IPS DF 4.7 (cell line): ENCODE data around the gene STIL.
"Not testable (repeated sequence)": the region's sequence is repeated elsewhere in the genome, so short reads cannot be mapped to it uniquely, and the experiment has no call there.

Experiments
- DNase-seq: peaks from one replicate; pipeline ENCODE4 v3.0.0-alpha.2; 2013; ENCODE audit warnings: low spot score; ENCODE audit errors: extremely low read depth

STIL gene

GRCh38 chr1:47223174-47223920 lies 90.6 kb downstream of the STIL start:
- DNase-seq = no peak

- DNase-seq = no peak
These were observed 91.5 kb downstream of the STIL start for GRCh38 chr1:47222476-47222875.

- no peak for DNase-seq
These were observed 94.2 kb downstream of the STIL start for GRCh38 chr1:47219590-47220220.

- no peak for DNase-seq
These were observed 94.9 kb downstream of the STIL start for GRCh38 chr1:47219001-47219400.

- no peak for DNase-seq
These were observed 97.5 kb downstream of the STIL start for GRCh38 chr1:47216278-47217059.

GRCh38 chr1:47215713-47216112 lies 98.2 kb downstream of the STIL start:
- DNase-seq = no peak

- DNase-seq = no peak
These were observed 99.4 kb downstream of the STIL start for GRCh38 chr1:47214549-47214948.

GRCh38 chr1:47213230-47213963 lies 100.5 kb downstream of the STIL start:
- no peak for DNase-seq

- DNase-seq = no peak
These were observed 101.2 kb downstream of the STIL start for GRCh38 chr1:47212636-47213229.

GRCh38 chr1:47211796-47212269 lies 102.1 kb downstream of the STIL start:
- no peak for DNase-seq

- no peak for DNase-seq
These were observed 103.3 kb downstream of the STIL start for GRCh38 chr1:47210666-47211065.

- no peak for DNase-seq
These were observed 104.1 kb downstream of the STIL start for GRCh38 chr1:47209725-47210325.

GRCh38 chr1:47209091-47209490 lies 104.9 kb downstream of the STIL start:
- no peak for DNase-seq

- DNase-seq = no peak
These were observed 105.5 kb downstream of the STIL start for GRCh38 chr1:47208374-47208850.

GRCh38 chr1:47207803-47208373 lies 106.1 kb downstream of the STIL start:
- no peak for DNase-seq

- no peak for DNase-seq
These were observed 108.0 kb downstream of the STIL start for GRCh38 chr1:47205918-47206317.

- not testable (repeated sequence) for DNase-seq
These were observed 110.4 kb downstream of the STIL start for GRCh38 chr1:47203504-47203903.

GRCh38 chr1:47201179-47201578 lies 112.8 kb downstream of the STIL start:
- DNase-seq = no peak
